NOMO-1 (cell line): ENCODE measurements around the gene ABHD5.

Experiments used
- DNase-seq, 2 experiments: peaks; one replicate each; lab custom pipeline; 2025; ENCODE audit not compliant: unreplicated experiment in 2 of 2; lab: John Stamatoyannopoulos, UW

ABHD5 gene

DNA sequence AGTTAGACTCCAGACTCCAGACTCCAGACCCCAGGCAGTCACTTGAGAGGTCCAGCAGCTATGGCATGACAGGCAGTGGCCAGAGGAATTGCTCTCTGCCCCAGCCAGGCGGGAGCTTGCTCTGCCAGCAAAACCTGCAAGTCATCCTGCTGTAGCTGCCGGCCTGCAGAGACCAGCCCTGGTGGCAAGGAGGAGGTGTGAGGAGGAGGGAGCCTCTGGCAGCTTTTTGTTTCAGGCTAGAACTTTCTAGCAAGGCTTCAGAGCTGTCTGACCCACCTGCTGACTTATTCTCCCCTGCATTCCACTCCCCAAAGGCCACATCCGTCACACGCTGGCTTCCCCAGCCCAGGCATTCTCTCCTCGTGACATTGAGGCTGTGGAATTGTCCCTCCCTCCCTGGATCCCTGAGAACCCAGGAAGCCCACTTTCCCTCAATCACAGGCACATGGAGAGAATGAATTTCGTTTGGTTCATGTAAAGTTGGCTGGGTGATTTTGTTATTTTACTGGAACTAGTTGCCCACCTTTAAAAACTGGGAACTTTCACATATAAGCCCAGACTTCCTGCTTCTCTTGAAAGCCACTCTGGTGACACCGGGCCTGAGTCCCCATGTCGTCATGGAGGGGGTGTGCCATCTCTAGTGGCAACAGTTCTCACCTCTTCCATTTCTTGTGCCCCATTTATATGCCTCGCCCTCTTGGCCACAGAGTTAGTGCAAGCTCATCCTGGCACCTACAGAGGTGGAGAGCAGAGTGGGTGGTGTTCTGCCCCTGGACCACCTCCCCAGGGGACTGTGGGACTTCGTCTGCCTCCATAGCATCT is 82.7 kb downstream of the ABHD5 start:
- DNase-seq: peak; percentile 51 to 64

DNA sequence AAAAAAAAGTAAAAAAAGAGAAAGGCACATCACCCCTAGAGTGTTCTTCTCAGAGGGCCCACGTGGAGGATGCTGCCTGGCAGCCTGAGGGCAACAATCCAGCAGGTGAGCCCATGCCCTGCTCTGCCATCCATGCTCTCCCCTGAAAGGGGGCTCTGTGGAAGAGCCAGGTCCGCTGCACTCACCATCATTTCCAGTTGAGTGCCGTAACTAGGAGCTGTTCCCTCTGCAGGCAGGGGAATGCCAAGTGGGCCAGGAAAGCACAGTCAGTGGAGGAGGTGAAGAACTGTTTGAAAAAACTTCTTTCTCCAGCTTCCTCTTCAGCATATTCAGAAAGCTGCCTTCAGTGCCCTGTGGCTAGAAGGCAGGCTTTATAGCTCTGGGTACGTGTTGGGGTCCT is 84.1 kb downstream of the ABHD5 start:
- DNase-seq: no peak

DNA sequence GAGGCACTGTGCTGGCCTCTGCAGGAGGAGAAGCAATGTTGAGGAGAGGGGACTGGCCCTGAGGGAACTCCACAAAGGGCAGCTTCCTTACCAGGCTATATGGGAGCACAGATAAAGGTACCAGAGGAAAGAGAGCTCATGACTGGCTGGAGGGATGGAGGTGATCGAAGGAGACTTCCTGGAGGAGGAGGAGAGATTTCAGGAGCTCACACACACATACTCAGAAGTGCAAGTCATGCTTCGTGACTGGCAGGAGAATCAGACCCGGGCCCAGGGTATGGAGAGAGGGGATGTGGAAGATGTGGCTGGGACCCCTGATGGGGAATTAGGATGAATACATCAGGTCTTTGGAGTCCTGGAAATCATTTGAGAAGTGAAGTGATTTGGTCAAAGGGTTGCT is 85.4 kb downstream of the ABHD5 start:
- no peak for DNase-seq

DNA sequence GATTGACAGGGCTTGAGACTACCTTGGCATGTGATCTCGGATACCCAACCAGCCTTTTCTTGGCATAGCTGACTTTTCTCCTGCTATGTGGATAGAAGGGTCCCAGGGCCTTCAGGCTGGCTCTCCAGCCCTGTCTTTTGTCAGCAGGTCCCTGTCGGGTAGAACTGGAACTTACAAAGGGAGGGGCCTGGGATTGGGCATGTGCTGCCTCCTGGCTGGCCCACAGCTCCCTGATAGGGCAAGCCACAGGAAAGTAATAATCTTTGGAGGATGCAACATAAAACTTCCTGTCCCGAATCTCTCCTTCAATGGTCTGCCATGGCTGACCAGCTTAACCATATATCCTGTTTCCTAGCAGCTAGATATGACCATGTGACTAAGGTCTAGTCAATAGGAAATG is 89.1 kb downstream of the ABHD5 start:
- no peak for DNase-seq

GRCh38 chr3:43782541-43782940 is 91.8 kb downstream of the ABHD5 start:
- no peak for DNase-seq
